GM04503 (cell line): ENCODE results near the gene WSCD2.

Experiments used
- DNase-seq: peaks from one replicate; pipeline ENCODE4 v3.0.0-alpha.2; 2012; ENCODE audit warnings: low read depth

WSCD2 gene

DNA sequence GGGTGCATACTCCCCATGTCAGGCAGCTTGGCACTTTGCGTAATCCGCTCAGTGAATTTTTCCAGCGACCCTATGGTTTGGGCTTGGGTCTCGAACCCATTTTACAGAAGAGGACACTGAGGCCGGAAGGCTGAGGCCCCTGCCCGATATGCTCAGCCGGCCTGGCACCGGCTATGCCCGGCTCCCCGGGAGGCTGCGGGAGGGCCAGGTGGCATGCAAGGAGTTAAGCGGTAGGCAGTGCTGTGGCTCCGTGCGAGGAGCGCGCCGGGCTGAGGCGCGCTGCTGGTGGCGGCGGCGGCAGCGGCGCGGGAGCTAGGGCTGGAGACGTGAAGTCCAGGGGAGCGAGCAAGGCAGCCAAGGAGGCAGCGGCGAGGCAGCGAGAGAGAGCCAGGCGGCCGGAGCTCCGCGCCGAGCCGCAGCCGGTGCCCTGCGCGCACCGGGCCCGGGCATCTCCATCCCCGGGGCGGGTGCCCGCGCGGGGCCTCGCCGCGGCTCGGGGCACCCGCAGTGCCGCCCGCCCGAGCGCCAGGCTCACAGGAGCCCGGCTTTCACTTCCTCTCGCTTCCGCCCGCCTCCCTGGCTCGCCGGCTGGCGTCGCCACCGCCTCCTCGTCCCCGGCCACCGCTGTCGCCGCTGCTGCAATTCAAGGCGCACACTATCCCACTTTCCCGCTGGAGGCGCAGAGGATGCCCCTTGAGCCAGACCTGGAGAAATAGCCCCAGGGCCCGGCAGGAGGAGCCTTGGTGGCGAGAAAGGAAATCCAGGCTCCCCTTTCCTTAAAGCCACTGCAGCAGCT is at the start of gene WSCD2:
WSCD2 (plus strand) TSS at position 272 of the 796 bp plus-strand sequence. CDS start 66,545 bp downstream, outside the sequence.
- DNase-seq = no peak

DNA sequence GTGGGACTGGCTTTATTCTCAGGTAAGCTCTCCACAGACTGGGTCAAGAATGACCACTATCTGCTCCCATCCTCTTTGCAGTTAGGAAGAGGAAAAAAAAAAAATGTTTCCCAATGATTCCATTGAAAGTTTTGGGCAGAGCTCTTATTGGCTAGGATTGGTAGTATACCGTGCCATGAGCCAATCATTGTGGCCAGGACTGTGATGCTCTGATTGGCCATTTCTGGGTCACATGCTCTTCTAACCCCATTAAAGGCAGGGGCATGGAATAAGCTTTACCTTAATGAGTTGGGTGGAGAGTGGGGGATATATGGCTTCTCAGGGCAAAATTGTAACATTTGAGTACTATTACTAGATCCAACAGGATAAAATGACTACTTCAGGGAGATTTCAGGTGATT is 49.4 kb upstream of the WSCD2 start:
- DNase-seq = no peak

DNA sequence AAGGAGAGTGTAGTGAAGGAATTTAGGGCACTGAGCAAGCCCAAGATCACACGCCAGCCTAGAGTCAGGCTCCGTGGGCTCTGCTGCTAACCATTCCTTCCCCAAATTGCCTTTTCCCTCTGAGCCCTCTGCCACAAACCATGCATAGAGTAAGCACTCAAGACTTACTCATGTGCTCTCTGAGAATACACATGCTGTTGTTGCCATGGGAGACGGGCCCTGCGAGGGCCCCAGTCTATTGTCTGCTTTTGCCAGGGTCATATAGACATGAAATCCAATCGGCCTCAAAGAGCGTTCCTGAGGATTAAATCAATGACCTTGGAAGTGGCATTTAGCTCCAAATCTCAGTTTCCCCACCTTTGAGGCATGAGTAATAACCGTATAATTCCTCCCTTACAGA is 48.7 kb upstream of the WSCD2 start:
- no peak for DNase-seq

DNA sequence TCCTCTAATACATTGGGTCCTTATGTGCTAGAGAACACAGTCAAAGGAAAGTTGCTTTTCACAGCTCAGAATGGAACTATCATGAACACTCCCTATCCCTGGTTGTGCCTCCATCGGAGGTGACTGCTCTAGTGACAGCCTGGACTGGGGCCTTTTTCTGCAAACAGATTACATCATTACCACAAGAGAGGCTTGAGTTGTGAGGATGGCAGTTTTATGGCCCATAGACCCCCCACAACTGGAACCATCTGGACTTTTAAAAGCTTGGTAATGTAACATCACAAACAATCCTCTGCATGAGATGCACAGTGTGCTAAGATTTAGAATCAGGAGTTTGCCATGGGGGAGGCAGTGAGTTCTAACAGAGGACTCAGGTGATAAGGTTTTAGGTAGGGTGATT is 46.6 kb upstream of the WSCD2 start:
- DNase-seq = no peak

DNA sequence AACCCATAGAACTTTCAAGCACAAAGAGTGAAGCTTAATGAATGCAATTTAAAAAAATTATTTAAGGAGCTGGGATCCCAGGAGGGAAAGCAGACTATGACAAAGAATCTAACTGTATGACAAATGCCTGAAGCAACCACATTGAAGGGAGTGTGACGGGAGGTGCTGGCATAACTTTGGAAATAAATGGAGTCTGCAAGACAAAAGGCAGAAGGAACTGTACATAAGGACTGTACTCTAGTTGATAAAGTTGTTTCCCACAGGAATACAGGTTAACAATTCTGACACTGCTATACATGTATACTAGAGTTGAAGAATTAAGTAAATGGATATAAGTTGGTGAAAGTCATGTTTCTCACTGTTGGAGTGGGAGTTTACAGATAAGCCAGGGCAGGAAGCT is 41.2 kb upstream of the WSCD2 start:
- no peak for DNase-seq

DNA sequence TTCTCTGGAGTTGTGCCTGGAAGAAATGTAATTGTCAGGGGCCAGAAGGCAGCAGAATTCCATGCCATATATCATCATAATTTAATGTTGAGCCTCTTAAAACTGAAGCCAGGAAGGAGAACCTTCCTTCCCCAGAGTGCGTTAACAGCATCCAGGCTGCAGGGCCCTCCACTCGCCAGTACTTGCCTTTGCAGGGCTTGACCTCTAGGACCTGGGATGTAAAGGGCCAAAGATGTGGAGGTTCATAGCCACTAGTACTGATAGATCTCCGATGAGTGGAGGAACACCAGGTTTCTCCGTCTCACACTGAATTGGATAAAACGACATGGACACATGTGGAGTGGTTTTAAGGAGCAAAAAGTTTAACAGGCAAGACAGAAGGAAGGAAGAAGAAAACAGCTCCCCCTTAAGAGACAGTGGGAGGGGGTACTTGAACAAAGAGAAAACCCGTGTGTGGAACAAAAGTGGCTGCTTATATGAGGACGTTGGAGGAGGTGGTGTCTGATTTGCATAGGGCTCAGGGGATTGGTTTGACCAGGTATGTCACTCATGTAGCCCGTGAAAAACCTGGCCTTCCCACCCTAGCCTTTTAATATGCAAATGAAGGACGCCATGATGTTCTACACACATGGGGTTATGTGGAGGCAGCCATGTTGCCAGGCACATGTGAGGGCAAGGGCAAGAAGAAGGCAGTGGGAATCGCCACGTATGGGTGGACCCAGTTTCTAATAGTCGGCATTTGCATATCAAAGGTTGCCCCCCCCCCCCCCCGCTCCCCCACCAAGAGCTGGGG is 38.8 kb upstream of the WSCD2 start:
- DNase-seq = no peak

DNA sequence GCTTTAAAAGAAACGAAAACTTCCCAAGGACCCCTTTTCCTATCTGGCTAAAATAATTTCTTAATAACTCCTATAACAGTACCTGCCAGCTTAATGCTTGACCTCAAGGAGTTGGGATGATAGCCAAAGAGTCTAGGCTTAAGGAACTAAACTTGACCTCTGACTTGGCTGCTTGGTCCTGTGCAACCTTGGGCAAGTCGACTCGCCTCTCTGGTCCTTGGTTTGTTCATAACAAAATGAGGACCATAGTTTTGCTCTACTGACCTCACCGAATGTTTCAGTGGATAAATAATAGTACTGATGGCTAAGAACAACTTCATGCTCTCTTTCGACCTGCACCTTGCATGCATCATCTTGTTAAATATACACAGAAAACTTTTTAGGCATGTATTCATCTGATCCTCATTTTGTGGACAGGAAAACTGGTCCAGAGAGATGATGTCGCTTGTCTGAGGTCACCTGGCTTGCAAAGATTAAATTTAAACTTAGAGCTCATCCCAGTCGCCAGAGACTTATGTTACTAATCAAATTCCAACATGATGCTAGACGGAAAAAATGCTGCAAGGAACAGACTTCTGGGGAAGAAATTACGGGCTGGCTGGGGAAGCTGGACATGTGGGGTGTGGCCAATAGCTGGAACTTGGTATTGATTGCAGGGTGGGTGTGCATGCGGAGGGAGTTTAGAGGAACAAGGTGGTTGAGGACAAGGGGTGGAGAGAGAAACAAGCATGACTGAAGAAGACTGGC is 38.0 kb upstream of the WSCD2 start:
- no peak for DNase-seq

DNA sequence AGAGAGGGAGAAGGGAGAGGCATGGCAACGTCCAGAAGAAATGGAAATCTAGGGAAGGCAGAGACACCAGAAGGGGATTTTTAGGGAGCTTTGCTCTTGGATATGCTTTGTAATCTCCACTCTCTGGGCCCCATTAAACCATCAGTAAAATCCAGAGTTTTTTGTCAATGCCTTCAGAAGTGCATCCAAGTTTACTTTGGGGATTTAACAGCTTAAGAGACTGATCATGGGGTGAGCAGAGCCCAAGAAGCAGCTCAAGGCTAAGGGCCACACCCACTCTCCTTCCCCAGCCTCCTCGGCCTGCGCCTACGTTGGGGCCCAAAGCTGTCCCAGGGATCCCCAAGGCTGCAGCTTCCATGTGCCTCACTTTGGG is 37.4 kb upstream of the WSCD2 start:
- DNase-seq = no peak

DNA sequence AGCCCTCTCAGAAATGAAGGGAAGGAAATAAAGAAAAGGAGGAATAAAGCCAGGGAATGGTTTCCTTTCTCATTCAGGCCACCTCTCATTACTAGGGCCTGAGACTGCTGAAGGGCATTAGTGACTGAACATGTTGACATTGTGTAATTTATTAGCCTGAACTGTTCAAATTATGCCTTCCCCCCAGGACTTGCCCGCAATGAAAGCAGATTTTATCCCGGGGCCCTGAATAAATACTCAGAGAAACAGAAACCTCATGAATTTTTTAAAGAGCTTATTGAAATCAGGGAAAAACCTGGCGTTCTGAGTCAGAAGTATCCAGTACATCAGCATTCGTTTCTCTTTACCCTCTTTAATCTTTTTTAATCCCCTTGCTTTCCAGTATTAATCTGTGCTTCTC is 35.9 kb upstream of the WSCD2 start:
- no peak for DNase-seq

DNA sequence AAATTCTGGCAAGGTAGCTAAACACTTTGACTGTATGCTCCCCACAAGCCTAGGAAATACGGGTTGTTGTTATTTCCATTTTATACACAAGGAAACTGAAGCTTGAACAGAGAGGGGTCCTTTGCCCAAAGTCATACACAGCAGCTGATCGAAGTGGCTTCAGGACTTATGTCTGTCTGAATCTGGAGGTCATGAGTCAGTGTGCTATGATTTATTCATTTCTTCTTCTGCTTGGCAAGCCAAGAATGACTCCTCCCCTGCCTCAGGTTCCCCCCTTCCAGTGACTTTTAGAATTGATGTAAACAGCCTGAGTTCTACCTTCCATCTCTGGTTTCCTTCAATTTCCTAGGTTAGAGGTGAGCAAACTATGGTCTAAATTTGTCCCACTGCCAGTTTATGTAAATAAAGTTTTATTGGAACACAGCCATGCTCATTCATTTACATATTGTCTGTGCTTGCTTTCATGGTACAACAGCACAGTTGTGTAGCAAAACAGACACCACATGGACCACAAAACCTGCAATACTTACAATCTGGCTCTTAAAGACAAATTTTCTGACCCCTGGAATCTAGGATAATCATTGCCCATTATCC is 34.9 kb upstream of the WSCD2 start:
- no peak for DNase-seq

DNA sequence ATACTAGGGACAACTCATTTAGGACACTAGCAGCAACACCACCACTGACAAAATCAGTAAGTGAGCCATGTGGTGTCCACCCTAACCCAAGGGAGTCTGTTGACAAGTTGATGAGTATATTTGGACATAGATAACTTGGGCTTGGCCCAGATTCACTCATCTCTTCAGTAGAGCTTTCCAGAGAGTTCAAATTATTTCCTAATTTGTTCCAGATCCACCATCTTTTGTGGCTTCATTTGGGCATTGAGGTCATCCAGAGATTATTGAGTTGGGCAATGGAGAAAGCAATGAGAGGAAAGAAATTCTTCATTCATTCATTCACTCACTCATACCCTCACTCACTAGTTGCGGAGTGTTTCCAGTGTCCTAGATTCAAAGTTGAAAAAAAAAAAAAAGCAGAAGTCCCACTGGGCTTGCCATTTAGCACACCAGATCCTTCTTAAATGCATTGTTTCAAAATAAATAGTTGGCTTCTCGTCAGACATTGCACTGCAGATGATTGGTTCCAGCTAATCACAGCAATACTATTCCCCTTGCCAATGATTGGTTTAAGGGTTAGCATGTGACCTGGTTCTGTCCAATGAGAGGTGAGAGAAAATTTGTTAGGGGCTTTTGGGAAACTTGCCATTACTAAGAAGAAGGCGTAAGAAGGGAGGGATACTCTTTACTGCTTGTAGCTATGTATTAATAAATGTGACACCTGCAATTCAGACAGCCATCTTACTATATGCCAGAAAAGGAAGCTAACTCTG is 31.8 kb upstream of the WSCD2 start:
- no peak for DNase-seq

DNA sequence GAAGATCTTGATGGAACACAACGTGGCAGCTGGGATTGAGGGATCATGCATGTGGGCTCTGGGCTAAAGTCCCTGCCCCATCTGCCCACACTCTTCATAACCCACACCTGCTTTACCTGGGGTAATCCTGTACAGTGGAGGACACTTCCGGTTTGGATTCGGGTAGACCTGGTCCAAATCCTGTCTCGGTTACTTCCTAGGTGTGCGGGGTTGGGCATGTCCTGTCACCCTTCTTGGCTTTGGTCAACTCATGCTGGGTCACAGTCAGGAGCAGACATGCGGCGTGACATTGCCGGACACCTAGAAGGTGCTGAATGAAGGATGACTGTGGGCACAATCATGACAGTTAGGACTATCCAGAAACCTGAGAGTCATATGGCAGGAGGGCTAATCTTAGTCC is 30.7 kb upstream of the WSCD2 start:
- no peak for DNase-seq

DNA sequence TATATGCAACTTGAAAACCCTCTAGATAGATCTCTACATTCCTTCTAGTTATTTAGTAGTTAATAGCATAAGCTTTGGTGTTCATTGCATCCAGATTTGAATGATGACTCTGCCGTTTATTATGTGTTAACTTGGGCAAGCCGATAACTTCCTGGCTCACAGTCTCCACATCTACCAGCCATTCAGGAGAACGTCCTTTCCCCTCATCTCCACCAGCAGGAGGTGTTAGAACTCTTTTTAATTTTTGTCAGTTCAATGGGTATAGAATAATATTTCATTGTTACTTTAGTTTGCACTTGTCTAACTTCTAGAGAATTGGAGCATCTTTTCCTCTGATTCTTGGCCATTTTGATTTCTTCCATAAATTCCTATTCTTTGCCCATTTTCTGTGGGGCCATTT is 30.0 kb upstream of the WSCD2 start:
- DNase-seq = no peak

DNA sequence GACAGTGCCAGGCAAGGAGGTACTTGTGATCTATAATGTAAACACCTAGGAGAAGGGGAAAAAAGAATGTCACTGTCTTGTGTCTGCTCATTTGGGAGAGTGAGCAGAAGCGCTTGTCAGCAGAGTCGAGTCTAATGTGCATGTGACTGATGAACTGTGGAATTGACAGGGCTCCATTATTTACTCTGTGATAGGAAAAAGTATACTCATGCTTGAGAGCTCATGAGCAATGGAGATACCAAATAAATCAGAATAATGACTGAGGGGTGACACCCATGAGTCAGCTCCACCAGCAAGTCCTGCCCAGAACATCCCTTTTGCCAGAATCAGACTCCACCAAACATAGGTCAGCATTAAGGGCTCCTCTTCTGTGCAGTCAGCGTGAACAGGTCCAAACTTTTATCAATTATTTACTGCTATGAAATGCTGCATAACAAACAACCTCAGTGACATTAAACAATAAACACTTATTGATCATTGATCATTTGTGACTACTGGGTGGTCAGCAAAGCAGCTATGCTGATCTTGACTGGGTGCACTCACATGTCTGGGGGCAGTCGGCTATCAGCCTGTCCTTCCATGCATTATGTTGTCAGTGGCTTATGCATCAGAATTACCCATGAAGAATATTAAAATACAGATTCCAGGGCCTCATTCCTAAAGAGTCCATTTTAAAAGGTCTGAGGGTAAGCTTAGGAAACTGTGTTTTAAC is 29.2 kb upstream of the WSCD2 start:
- DNase-seq = no peak

DNA sequence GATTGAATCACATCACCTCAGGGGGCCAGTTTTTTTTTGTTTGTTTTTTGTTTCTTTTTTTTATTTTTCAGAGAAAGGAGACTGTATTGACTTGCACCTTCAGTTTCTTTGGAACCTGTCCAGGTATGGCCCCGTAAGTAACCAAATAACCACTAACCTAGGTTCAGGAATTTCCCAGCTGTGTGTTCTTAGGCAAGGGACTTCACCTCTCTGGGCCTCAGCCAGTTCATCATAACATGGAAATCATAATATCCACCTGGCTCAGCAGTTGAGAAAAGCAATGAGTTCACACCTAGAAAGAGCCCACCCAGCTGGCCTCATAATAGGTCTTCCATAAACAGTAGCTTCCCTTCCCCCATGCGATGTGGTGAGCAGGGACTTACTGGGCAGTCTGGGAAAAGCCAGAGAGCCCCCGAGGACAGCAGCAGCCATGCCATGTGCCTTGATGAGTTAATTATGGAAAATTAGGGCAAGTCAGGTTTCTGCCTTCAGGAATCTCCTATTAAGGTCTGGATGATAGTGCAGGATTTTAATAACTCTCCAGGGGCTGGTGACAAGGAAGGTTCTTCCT is 27.4 kb upstream of the WSCD2 start:
- no peak for DNase-seq

DNA sequence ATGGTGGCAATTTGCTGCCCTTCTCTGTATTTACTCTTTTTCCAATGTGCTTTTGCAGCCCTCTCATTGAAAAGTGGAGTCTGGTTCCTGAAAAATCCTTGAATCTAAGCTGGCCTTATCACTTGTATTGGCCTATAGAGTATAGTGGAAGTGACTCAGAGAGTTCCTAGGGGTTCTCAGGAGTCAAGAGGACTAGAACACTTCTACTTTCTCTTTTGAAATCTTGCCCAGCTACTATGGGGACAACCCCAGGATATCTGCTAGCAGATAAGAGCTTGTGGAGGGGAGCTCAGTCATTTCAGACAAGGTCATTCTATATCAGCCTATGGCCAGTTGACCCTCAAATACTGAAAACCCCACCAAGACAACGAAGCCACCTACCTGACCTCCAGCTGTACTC is 26.7 kb upstream of the WSCD2 start:
- DNase-seq = no peak

DNA sequence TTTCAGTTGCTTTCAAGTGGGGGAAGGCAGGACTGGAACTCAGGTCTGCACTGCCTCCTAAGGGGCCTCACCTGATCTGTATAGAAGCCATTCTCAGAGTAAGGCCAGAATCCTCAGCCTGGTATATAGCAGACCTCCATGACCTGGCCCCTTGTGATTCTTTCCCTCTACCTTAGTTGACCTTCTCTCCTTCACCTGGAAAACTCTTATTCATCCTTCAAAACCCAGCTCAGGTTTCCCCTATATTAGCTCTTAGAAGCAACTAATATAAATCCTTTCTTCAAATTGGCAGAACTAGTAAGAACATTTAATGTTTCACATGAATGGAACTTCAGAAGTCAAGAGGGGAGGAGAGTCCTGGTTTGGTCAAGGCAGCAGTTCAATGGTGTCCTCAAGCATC is 26.0 kb upstream of the WSCD2 start:
- DNase-seq = no peak

DNA sequence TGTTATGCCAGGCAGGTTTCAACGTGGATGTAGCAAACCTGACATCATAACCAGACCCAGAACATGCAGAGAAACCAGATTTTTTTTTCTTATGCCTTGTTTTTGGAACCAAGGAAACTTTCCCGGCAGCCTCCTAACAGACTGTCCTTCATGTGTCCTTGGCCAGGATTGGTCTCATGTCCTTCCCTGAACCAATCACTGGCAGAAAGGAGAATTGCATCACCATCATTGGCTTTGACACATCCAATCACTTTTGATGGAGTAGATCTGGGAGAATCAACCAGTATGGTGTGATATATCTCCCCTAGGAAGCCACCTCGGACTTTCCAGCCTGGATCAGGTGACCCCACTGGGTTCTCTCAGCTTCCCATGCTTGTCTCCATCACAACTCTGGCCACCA is 25.6 kb upstream of the WSCD2 start:
- DNase-seq = no peak

DNA sequence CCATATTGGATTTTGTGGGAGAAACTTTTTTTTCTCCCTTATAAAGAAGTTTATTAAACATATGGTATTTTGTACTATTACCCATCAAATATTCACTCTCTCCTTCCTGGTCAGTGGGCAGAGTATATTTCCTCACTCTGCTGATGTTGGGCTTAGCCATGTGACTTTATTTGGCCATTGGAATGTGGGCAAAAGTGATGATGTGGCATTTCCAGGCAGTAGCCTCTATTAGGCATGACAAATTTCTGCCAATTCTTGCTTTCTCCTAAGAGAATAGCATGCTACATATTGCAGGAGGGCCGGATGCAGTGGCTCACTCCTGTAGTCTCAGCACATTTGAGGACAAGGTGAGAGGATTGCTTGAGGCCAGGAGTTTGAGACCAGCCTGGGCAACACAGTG is 24.4 kb upstream of the WSCD2 start:
- DNase-seq = no peak

DNA sequence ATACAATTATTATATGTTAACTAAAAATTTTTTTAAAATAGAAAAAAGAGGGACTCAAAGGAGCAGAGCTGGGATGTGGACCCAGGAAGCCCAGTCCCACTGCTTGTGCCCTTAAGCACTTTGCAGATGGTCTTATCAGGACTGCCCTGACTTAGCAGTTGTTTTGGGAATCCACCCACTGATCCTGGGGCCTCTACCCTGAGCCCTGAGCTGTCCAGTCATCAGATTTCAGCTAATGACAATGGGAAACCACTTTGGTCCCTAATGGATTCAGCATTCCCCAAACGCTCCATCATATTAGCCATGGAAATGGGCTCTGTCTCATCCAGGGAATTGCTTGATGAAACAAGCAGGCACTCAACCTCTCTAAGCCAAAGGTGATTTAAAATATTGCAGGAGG is 22.5 kb upstream of the WSCD2 start:
- DNase-seq = no peak

DNA sequence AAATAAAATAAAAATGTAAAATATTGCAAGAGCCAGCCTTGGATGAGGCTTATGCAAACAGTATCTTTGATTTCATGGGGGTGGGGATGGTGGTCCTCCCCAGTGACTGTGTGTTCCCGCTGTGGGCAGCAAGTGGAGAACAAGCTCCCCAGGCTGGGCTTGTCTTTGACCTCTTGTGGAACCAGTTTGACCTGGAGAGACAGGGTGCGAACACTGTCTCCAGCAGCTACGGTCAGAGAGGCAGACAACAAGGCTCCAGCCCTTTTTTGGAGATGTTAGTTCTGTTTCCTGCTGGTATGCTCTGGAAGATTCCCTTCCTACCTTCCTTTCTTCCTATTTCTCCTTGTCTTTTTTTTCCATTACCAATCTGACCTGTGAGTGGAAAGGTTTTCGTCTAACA is 21.8 kb upstream of the WSCD2 start:
- no peak for DNase-seq
